ENCODE measurements around the gene MRE11.
"Not testable (repeated sequence)": the region's sequence is repeated elsewhere in the genome, so short reads cannot be mapped to it uniquely, and the experiment has no call there.

MRE11 gene

GRCh38 chr11:94507485-94507884, 13.8 kb upstream of the MRE11 start:
- DNase-seq: no peak

GRCh38 chr11:94506513-94506912, 12.9 kb upstream of the MRE11 start:
- DNase-seq: not testable (repeated sequence)

- peak in 1 of 58 donors; percentile 14 for DNase-seq
These were observed 11.1 kb upstream of the MRE11 start for GRCh38 chr11:94504689-94505293.

GRCh38 chr11:94501522-94501921, 7.9 kb upstream of the MRE11 start:
- DNase-seq: no peak

- DNase-seq: no peak
These were observed 6.5 kb upstream of the MRE11 start for GRCh38 chr11:94500181-94500580.

GRCh38 chr11:94494126-94494680, 559 bp upstream of the MRE11 start:
- no peak for DNase-seq

GRCh38 chr11:94486068-94486467, 7.6 kb downstream of the MRE11 start:
- DNase-seq: no peak

- no peak for DNase-seq
These were observed 12.3 kb downstream of the MRE11 start for GRCh38 chr11:94481342-94481741.

- DNase-seq: no peak
These were observed 16.0 kb downstream of the MRE11 start for GRCh38 chr11:94477624-94478023.

- no peak for DNase-seq
These were observed 20.5 kb downstream of the MRE11 start for GRCh38 chr11:94472916-94473799.

GRCh38 chr11:94469416-94469815, 24.2 kb downstream of the MRE11 start:
- no peak for DNase-seq

GRCh38 chr11:94459576-94459975, 34.1 kb downstream of the MRE11 start:
- DNase-seq: no peak

GRCh38 chr11:94457118-94458029, 36.3 kb downstream of the MRE11 start:
- DNase-seq: no peak

- DNase-seq: no peak
These were observed 37.8 kb downstream of the MRE11 start for GRCh38 chr11:94455861-94456260.

- DNase-seq: no peak
These were observed 39.3 kb downstream of the MRE11 start for GRCh38 chr11:94454301-94454700.

- no peak for DNase-seq
These were observed 40.7 kb downstream of the MRE11 start for GRCh38 chr11:94452988-94453387.

- no peak for DNase-seq
These were observed 43.6 kb downstream of the MRE11 start for GRCh38 chr11:94450048-94450447.

- no peak for DNase-seq
These were observed 44.2 kb downstream of the MRE11 start for GRCh38 chr11:94449437-94449836.

GRCh38 chr11:94449029-94449428, 44.6 kb downstream of the MRE11 start:
- no peak for DNase-seq

GRCh38 chr11:94447149-94447548, 46.5 kb downstream of the MRE11 start:
- DNase-seq: no peak

- no peak for DNase-seq
These were observed 48.0 kb downstream of the MRE11 start for GRCh38 chr11:94445641-94446040.
